Tibial nerve (tissue), 4 donors: ENCODE results near the gene E2F8.

ENCODE experiments used
- EP300 ChIP-seq, 2 donors: sonication (generic); formaldehyde crosslinking; IDR thresholded peaks; one replicate each; pipeline ENCODE4 v1.6.1; 2017; ENCODE audit warnings: antibody characterized with exemption in 2 of 2, mild to moderate bottlenecking in 1 of 2
- POLR2A ChIP-seq, 2 donors: fragments of 450-650 bp; IDR thresholded peaks; one replicate each; pipeline ENCODE4 v1.6.1; 2017; ENCODE audit warnings: antibody characterized with exemption in 2 of 2, mild to moderate bottlenecking in 2 of 2, moderate library complexity in 2 of 2
- TF ChIP-seq, protein P1 (sequence below), 5 experiments: fragments of 200-600 bp in 3 of 5; fragments of 450-650 bp in 2 of 5; sonication (generic) in 3 of 5; IDR thresholded peaks; one replicate each; pipeline ENCODE4 v1.5.1; 2016 to 2019; ENCODE audit warnings: antibody characterized with exemption in 5 of 5, mild to moderate bottlenecking in 3 of 5, moderate library complexity in 2 of 5

DNA sequence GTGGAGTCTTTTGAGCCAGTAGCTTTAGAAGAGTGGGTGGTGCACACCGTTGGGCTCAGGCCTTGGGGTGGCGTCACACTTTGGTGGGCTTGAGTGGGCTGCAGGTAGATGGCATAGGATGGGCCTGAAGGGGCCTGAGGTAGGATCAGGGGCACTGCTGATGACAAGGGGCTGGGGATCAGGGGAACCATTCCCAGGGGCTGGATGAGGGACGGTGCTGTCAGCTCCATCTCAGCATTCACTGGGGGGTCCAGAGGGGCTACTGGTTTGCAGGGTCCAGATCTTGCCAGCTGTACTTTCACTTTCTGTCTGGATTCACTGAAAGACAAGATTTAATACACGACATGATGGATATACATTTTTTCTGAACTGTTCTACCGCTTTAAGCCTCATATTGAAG is 11.1 kb downstream of the E2F8 start:
- TF ChIP-seq, protein P1, sequence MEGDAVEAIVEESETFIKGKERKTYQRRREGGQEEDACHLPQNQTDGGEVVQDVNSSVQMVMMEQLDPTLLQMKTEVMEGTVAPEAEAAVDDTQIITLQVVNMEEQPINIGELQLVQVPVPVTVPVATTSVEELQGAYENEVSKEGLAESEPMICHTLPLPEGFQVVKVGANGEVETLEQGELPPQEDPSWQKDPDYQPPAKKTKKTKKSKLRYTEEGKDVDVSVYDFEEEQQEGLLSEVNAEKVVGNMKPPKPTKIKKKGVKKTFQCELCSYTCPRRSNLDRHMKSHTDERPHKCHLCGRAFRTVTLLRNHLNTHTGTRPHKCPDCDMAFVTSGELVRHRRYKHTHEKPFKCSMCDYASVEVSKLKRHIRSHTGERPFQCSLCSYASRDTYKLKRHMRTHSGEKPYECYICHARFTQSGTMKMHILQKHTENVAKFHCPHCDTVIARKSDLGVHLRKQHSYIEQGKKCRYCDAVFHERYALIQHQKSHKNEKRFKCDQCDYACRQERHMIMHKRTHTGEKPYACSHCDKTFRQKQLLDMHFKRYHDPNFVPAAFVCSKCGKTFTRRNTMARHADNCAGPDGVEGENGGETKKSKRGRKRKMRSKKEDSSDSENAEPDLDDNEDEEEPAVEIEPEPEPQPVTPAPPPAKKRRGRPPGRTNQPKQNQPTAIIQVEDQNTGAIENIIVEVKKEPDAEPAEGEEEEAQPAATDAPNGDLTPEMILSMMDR (IDR thresholded peaks at IDR 0.05): no peak
- TF ChIP-seq POLR2A (IDR thresholded peaks at IDR 0.05): no peak
- no peak for TF ChIP-seq EP300 (IDR thresholded peaks at IDR 0.05)
